Activated T-helper 1 cell treated with anti-CD3 and anti-CD28 coated beads, Interleukin-12 subunit alpha, Interleukin-12 subunit beta, Interleukin-2, Interleukin-4 antibody, amounts not matched to agents 30 ng/mL and 10 ng/mL and 1 ng/mL, durations not matched to agents 14 hours and 24 hours and 36 hours (primary cell): ENCODE measurements around the gene CMTM1. TPM values are rescaled to one million over a fixed set of nuclear protein-coding genes. Genes with fewer than 3 reads are reported as not detected.

ENCODE experiments used
- DNase-seq: peaks from one replicate; pipeline ENCODE4 v3.0.0; 2021; ENCODE audit warnings: low spot score
- H3K27ac Mint-ChIP-seq: one replicate; pipeline ENCODE4 v1.8.0; 2021; ENCODE audit warnings: mild to moderate bottlenecking, mixed read lengths
- H3K27me3 Mint-ChIP-seq: one replicate; pipeline ENCODE4 v1.8.0; 2022; ENCODE audit warnings: mild to moderate bottlenecking, moderate library complexity, mixed read lengths; ENCODE audit not compliant: insufficient read depth
- H3K36me3 Mint-ChIP-seq: one replicate; pipeline ENCODE4 v1.8.0; 2021; ENCODE audit warnings: low read depth, mixed read lengths
- H3K4me1 Mint-ChIP-seq: one replicate; pipeline ENCODE4 v1.8.0; 2021; ENCODE audit warnings: low read depth, mixed read lengths
- H3K4me3 Mint-ChIP-seq: one replicate; pipeline ENCODE4 v1.8.0; 2021; ENCODE audit warnings: mild to moderate bottlenecking, moderate library complexity, mixed read lengths
- H3K9me3 Mint-ChIP-seq: one replicate; pipeline ENCODE4 v1.8.0; 2021; ENCODE audit warnings: mixed read lengths
- intact Hi-C: fragments of 100-400 bp; cut with micrococcal nuclease; formaldehyde crosslinking; loops from one replicate; pipeline ENCODE4 v1.15.1; 2024
- total RNA-seq: library from RNA; stranded (reverse); gene quantifications from 2 replicates; pipeline ENCODE4 v1.2.3, GENCODE V29; 2022

The CMTM1 gene
- total RNA-seq, 1 donor from 2014 or later: 13.9 TPM

DNA sequence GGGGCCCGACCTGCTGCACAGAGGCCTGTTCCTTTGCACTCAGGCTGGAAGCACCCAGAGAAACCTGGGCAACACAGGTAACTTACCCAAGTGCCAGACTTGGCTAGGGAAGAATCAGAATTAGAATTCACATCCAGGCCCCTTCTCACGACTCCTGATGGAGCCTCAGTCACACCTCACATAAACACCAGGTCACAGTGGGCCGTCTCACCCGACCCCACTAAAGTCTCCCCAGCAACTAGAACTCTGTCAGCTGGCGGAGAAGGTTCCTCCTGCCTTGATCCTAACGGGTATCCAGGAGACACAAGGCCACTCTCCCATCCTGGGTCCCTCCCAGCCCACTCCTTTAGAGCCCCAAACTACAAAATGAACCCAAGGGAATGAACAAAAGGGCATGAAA, 22.7 kb upstream of the CMTM1 start:
- DNase-seq: no peak
- intact Hi-C loops: no loop called here
- Mint-ChIP-seq H3K27ac (no peak overlapping the region), H3K4me3 (no peak overlapping the region), H3K27me3 (no peaks in the 10 kb centered on the region), H3K36me3 (peaks cover 14% of the 10 kb centered on the region), H3K4me1 (peaks cover 53% of the 10 kb centered on the region), H3K9me3 (no peaks in the 10 kb centered on the region)

DNA sequence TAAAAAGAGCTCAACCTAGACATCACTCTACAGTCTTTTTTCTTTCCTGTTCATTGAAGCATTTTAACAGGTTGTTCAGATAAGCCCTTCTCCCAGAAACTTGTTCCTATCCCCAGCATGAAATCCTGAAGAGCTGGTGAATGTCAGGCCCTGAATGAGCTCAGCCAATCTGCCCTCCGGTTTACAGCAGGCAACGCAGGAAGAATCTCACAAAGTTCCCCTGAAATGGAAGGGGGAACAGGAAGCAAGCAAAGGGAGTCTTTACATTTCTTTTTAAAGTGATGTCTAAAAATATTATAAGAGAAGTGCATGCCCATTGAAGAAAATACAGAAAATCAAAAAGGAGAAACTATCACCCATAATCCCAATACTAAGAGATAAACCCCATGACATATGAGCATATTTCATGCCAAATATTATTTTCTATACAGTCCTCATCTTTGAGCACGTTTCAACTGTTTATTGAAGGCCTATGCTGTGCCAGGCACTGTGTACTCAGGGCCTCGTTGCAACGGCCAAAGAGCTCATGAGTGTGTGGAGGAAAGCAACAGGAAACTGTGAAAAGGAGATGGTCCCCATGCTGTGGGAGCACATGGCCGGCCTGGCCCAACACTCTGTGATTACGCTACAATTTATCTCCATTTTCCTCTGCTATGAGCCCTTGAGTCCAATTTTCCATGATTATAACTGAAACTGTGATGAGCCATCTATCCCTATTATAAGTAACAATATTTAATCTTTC, 22.1 kb upstream of the CMTM1 start:
- DNase-seq: no peak
- Mint-ChIP-seq H3K4me1 (peaks cover 55% of the 10 kb centered on the region), H3K27me3 (no peaks in the 10 kb centered on the region), H3K4me3 (no peak overlapping the region), H3K9me3 (no peaks in the 10 kb centered on the region), H3K36me3 (peaks cover 14% of the 10 kb centered on the region), H3K27ac (peak overlapping the region; percentile 45)
- intact Hi-C loops: no loop called here

DNA sequence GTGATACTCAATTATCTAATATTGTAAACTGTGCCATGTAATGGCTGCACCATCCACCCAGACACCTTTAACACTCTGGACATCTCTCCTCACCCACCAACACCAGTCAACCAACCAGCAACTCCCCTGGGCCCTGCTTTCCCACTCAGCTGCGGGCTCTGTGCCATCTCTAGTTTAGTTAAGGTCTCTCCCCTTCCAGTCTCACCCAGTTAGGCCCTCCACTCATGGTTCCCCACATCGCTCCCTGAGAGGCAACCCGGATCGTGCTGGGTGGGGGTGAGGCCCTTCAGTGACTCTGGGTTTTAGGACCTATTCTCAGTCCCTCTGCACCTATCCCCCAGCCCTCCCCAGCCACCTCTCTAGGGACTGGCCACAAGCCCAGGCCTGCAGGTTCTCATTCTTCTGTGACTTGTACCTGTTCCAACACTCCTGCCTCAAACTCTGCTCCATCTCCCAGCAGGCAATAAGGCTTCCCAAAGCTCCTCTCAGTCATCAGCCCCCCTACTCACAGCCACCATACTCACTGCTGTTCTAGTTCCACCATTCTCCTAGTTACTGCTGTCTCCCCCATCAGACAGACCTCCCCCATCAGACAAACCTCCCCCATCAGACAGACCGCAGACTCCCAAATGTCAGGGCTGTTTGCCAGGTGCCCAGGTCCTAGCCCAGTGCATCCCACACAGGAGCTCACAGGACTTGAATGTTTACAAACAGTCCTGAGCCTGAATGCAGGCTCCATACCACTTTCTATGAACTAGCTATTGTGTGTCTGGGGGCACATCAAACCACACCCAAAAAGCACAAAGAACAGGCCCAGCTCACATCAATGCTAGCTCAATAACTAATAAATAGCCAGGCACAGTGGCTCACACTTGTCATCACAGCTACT, 18.9 kb upstream of the CMTM1 start:
- peaks cover 4% of the 10 kb centered on the region for H3K36me3 Mint-ChIP-seq
- H3K4me1 Mint-ChIP-seq: peaks cover 48% of the 10 kb centered on the region

DNA sequence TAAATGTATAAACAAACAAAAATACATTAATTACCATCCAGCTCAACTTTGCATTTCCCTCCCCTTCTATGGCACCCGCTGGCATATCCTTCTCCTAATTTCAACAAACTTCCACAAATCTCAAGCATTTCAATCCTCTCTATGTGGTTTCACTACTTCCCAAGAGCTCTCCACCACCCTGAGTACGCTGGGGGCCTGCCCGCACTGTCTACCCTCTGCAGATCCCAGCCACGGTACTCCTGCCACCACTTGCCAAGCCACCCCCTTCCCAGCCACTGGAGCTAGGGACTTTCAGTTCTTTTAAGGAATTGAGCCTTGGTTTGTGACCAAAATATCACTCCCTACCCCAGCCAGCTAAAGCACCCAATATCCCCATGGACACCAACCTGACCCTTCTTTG, 18.2 kb upstream of the CMTM1 start:
- Mint-ChIP-seq H3K4me1 (peaks cover 51% of the 10 kb centered on the region), H3K27ac (peak overlapping the region; percentile 85), H3K4me3 (peak overlapping the region; percentile 48), H3K9me3 (no peaks in the 10 kb centered on the region), H3K27me3 (peaks cover 2% of the 10 kb centered on the region), H3K36me3 (peaks cover 7% of the 10 kb centered on the region)
- intact Hi-C loops: no loop called here
- DNase-seq: no peak

More for the DNA sequence above, 18.9 kb upstream of the CMTM1 start:
- no peak for DNase-seq
- Mint-ChIP-seq H3K9me3 (no peaks in the 10 kb centered on the region), H3K4me3 (no peak overlapping the region), H3K27me3 (peaks cover under 1% of the 10 kb centered on the region), H3K27ac (peak overlapping the region; percentile 36)
- intact Hi-C loops: no loop called here

DNA sequence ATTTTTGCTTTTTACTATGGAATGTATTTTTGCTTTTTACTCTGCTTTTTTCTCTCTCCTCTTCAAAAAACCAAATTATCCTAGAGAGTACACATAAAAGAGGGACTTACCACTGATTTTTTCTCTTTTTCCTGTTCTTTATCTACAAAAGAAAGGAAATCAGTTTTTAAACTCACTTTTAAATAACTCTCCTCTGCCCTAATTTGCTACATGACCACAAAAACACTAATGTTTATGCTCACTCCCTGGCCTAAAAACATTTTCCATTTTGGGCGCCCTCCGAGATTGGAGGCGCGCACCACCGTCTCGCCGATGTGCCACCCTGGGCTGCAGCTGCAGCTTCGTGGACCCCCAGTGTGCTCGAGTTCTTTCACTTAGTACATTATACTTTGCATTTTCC, 17.4 kb upstream of the CMTM1 start:
- Mint-ChIP-seq H3K27me3 (peaks cover 2% of the 10 kb centered on the region), H3K36me3 (peaks cover 14% of the 10 kb centered on the region), H3K4me1 (peaks cover 58% of the 10 kb centered on the region), H3K27ac (peak overlapping the region; percentile 85), H3K4me3 (peak overlapping the region; percentile 48), H3K9me3 (no peaks in the 10 kb centered on the region)
- intact Hi-C loops: loop anchor here (1.0 kb wide), 1 partner anchor 27 kb away; no protein-coding TSS in a partner anchor
- DNase-seq: no peak

DNA sequence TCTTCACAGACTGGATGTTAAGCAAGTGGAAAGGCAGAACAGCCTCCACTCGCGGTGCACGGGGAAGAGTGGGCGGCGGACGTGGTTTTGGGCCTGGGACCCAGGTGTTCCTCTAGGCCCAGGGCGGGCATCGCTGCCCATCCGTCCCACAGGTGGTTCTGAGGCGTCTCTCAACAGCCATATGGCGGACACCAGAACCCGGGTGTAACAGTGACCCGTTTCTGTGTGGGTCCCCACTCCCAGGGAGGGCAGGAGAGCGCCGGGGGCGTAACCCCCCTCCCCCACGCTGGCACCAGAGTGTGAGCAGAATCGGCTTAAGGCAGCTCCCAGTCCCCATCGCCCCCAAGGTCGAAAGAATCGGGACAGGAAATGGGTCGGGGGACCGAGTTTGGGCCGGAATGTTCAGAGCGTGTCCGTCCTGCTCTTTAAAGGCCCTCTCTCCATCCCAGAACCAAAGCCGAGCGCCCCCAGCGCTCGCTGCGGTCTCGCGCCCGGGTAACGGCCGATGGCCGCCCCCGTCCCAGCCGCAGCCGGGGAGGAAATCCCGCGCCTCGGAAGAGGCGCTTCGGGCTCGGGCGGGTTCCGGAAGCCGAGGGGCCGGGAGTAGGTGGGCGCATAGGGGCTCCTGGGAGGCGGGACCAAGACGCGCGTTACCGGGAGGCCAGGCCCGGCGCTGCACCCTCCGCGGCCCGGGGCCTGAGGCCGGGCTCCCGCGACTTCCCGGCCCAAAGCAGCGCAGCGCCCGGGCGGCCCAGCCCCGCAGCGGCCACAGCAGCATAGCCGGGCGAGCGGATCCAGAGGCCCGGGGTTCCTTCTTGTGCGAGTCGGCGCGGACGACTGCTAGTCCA, 16.7 kb upstream of the CMTM1 start, which contains the start of gene TK2:
Gene TK2, minus strand, starts transcription at position 839 of the 848 bp plus-strand sequence. Its CDS starts 61 bp downstream, at position 778.
- H3K4me1 Mint-ChIP-seq: peaks cover 58% of the 10 kb centered on the region
- peak within 1 kb of the TSS; percentile 99 for H3K4me3 Mint-ChIP-seq
- H3K36me3 Mint-ChIP-seq: peaks cover 20% of the 10 kb centered on the region
- DNase-seq: peak; percentile 52
- peak within 1 kb of the TSS; percentile 95 for H3K27ac Mint-ChIP-seq
- intact Hi-C loops: loop anchor here (1.0 to 5.0 kb wide), 3 partner anchors 27 to 323 kb away; no protein-coding TSS in a partner anchor
- peaks cover 2% of the 10 kb centered on the region for H3K27me3 Mint-ChIP-seq
- H3K9me3 Mint-ChIP-seq: no peaks in the 10 kb centered on the region

DNA sequence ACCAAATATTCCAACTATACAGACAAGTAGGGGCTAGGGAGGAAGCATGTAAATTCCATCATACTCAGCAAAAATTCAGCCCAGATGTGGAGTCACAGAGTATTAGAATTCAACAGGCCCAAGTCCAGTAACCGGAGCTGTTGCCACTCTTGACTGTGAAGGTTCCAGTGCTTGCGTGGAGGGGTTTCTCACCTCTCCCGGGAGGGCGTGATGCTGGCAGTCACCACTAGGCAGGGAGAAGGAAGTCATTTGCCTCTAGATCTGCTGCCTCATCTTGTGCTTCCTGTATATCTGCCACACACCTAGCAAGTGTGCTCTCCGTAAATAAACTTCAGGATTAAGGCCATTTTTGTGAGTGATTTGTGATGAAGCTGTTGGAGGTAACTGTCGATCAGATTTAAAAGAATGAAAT, 14.9 kb upstream of the CMTM1 start:
- Mint-ChIP-seq H3K36me3 (peaks cover 34% of the 10 kb centered on the region), H3K27me3 (peaks cover 2% of the 10 kb centered on the region), H3K27ac (peak overlapping the region; percentile 95), H3K9me3 (no peaks in the 10 kb centered on the region), H3K4me1 (peaks cover 77% of the 10 kb centered on the region), H3K4me3 (peak overlapping the region; percentile 99)
- intact Hi-C loops: loop anchor here (2.0 to 5.0 kb wide), 2 partner anchors 37 to 321 kb away; no protein-coding TSS in a partner anchor
- peak; percentile 54 for DNase-seq

DNA sequence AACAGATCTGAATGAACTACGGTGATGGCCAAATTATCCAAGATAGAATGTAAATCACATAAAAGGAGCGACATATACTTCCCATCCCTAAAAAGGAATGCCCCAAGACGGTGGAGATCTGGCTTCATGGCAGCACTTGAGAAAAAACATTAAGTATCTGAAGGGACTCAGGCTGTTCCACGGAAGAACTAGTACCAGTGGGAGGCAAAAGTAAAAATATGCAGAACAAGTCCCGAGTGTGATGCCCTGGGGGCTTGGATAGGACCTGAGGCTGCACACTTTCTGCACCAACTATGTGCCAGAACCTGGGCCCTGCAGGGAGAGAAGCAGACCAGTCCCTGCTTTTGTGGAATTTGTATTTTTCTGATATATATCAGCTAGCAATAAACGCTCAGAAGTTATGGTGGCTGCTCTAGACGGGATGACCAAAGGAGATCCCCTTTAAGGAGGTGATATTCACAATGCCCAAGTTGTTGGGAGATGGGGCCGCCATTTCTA, 14.4 kb upstream of the CMTM1 start:
- Mint-ChIP-seq H3K4me3 (peak overlapping the region; percentile 99), H3K4me1 (peaks cover 81% of the 10 kb centered on the region), H3K9me3 (no peaks in the 10 kb centered on the region), H3K36me3 (peaks cover 35% of the 10 kb centered on the region), H3K27me3 (peaks cover 2% of the 10 kb centered on the region), H3K27ac (peak overlapping the region; percentile 95)
- no peak for DNase-seq
- intact Hi-C loops: loop anchor here (1.0 to 5.0 kb wide), 8 partner anchors 11 to 320 kb away; partner anchors contain the start of gene CMTM3

DNA sequence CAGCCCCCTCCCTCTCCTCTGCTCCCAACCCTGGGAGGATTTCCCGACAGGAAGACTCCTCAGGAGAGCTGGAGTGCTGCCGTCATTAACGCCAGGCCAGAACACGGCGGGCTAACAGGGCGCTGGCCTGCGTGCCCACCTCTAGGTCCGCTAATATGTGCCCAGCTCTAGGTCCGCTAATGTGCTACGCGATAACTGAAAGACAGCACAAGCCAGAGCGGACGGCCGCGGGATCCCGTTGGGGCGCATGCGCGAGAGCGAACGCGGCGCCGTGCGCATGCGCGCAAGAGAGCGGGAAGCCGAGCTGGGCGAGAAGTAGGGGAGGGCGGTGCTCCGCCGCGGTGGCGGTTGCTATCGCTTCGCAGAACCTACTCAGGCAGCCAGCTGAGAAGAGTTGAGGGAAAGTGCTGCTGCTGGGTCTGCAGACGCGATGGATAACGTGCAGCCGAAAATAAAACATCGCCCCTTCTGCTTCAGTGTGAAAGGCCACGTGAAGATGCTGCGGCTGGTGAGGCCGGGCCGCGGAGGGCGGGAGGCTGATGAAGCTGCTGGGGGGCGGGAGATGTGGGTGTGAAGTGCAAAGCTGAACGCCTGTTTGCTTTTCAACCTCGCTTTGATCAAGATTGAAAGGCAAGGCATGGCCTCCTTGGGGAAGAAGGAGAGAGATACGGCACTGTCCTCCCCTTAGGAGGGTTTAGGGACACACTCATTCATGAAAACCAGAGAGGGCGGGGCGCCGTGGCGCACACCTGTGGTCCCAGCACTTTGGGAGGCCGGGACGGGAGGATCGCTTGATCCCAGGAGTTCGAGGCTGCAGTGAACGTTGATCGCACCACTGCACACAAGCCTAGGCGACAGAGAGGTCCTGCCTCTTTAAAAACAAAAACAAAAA, 13.7 kb upstream of the CMTM1 start, which contains the start of gene CKLF:
Gene CKLF, plus strand, starts transcription at position 291 of the 892 bp plus-strand sequence. Its CDS starts 140 bp downstream, at position 431.
- peaks cover 2% of the 10 kb centered on the region for H3K27me3 Mint-ChIP-seq
- H3K4me1 Mint-ChIP-seq: peaks cover 81% of the 10 kb centered on the region
- H3K4me3 Mint-ChIP-seq: peak within 1 kb of the TSS; percentile 99
- DNase-seq: peak; percentile 93
- H3K9me3 Mint-ChIP-seq: no peaks in the 10 kb centered on the region
- peak within 1 kb of the TSS; percentile 95 for H3K27ac Mint-ChIP-seq
- peaks cover 36% of the 10 kb centered on the region for H3K36me3 Mint-ChIP-seq
- intact Hi-C loops: loop anchor here (1.0 to 5.0 kb wide), 7 partner anchors 11 to 320 kb away; partner anchors contain the start of gene CMTM3

DNA sequence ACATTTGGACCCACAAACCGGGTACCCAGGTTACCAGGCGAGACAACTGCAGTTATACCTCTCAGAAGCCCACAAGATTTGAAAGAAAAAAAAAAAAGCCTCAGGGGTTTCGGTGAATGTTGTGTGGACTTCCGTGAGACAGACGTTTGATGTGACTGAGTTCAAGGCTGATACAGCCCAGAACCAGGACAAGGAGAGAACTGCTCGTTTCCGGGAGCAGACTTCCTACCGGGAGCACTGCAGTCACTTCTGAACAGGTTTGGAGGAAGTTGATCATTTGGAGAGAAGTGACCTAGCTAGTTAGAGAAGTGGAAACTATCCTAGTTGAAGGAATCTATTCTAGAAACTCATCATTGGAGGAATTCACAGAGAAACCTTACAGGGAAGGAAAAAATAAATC, 13.0 kb upstream of the CMTM1 start:
- H3K36me3 Mint-ChIP-seq: peaks cover 40% of the 10 kb centered on the region
- DNase-seq: no peak

DNA sequence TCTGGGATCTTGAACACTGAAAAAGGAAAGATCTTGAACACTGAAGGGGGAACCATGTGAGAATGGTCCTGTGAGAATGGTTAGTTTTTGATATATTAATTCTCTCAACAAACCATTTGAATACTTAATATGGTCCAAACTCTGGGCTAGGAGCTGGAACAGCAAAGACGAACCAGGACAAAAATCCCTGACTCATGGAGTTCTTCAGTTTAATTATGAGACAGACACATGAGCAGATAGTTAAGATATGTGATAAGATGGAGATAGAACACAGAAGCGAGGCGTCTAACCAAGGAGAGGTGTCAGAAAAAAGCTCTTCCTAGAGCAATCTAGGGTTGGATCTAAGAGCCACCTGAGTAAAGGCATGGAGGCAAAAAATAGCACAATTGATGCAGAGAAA, 12.2 kb upstream of the CMTM1 start:
- Mint-ChIP-seq H3K36me3 (peaks cover 46% of the 10 kb centered on the region), H3K4me3 (peak overlapping the region; percentile 99), H3K9me3 (no peaks in the 10 kb centered on the region), H3K27me3 (peaks cover 2% of the 10 kb centered on the region), H3K4me1 (peaks cover 82% of the 10 kb centered on the region), H3K27ac (peak overlapping the region; percentile 95)
- intact Hi-C loops: loop anchor here (5.0 kb wide), 1 partner anchor 318 kb away; no protein-coding TSS in a partner anchor
- DNase-seq: no peak

More for the DNA sequence above, 13.0 kb upstream of the CMTM1 start:
- no peaks in the 10 kb centered on the region for H3K9me3 Mint-ChIP-seq
- intact Hi-C loops: loop anchor here (5.0 kb wide), 1 partner anchor 319 kb away; no protein-coding TSS in a partner anchor
- H3K4me3 Mint-ChIP-seq: peak overlapping the region; percentile 99
- peak overlapping the region; percentile 95 for H3K27ac Mint-ChIP-seq
- H3K27me3 Mint-ChIP-seq: peaks cover 2% of the 10 kb centered on the region
- H3K4me1 Mint-ChIP-seq: peaks cover 82% of the 10 kb centered on the region
